GM18907 (cell line): ENCODE results near the gene RERE.

Source experiments
- ATAC-seq: cut with Tn5 transposase; IDR thresholded peaks from one replicate; pipeline ENCODE4 v1.9.1; 2021; ENCODE audit warnings: mild to moderate bottlenecking, moderate library complexity; ENCODE audit not compliant: unreplicated experiment

Gene RERE

DNA sequence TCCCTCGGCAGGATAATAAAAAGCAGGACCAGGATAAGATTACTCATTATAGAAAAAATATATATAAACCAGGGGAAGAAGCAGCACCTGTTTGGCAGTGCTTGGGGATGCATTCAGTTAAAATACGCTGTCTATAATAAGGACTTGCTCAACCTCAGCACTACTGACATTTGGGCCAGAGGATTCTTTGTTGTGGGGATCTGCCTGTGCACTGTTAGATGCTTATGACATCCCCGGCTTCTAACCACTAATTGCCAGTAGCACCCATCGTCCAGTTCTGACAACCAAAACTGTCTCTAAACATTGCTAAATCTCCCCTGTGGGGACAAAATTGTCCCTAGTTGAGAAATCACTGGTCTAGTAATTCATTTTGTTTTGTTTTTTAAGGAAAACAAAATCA lies 257.4 kb downstream of the RERE start:
- no peak for ATAC-seq

DNA sequence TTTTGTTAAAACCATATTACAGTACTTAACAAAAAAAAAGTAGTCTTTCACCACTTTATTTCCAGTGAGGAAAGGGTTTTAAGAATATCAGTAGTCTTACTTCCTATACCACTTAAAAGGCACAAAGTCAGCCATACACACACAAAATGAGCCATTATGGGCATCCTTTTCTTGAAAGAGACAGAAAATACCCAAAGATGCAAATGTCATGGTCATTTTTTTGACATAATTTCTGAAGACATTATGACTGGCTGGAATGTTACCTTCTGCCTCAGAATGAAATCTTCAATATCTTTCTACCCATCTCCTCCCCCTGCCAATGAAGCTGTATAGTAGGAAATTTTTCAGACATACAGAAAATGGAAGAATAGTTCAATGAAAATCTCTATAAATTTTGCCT lies 261.9 kb downstream of the RERE start:
- ATAC-seq: no peak

- no peak for ATAC-seq
These were observed 262.4 kb downstream of the RERE start for GRCh38 chr1:8554956-8555534.

DNA sequence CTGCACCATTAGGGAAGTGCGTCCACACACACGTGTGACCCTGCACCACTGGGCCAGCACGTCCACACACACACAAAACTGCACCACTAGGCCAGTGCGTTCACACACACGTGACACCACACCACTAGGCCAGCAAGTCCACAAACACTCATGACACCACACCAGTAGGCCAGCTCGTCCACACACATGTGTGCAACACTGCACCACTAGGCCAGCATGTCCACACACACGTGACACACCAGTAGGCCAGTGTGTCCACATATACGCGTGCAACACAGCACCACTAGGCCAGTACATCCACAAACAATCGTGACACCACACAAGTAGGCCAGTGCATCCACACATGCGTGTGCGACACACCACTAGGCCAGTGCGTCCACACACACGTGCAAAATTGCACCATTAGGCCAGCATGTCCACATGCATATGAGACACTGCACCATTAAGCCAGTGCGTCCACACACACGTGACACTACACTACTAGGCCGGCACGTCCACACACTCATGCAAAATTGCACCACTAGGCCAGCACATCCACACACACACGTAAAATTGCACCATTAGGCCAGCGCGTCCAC lies 264.5 kb downstream of the RERE start:
- no peak for ATAC-seq

DNA sequence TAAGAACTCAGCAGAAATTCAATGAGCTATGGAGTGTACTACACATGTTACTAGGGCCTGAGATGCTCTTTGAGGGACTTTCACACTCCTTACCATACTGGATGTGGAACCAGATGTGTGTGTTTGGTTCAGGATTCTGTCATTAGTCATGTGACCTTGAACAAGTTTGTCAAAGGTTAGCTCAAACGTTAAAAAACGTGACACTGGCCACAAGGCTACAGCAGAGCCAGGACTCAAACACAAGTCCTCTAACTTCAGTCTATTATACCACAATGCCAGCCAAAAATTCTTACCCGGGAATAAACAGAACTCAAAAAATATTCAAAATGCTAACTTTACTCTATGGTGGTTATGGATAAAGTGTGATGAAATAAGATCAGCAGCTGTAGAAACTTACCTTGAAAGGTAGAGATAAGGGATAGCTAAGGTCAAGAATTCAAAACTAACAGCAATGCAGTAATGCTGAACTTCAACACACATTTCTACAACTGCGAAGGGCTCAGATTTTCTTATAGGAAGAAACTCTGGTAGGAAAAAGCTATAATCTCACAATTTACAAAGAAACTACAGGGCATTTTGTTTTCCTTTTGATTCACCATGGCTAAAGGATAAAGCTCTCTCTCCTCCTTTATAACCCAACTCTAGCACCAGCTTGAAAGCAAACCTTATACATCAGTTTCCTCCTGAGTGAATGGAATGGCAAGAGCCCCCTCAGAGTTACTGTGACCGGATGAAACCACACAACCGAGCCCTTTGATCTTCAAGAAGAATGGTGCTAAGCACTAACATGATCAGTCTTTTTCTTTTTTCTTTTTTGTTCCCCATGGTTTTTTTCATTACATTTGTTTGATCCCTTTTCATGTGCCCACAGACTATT lies 265.6 kb downstream of the RERE start:
- no peak for ATAC-seq

DNA sequence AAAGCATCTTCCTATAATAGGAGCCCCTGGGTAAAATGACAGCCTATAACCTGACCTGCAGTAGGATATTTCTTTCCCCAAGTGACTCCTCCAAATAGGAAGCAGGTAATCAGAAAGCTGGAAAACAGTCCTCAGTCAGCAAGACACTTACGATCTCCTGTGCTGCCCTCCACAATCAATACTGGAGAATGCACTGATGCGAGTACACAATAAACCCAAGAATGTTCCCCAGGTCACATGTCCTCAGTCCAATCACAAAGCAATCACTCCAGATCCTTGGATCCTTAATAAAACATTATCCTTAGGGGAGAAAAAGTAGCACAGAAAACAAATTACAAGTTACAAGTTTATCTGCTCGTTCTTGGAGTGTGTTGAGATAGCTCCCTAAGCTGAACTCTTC lies 266.4 kb downstream of the RERE start:
- no peak for ATAC-seq

- ATAC-seq: no peak
These were observed 269.6 kb downstream of the RERE start for GRCh38 chr1:8547791-8548190.

DNA sequence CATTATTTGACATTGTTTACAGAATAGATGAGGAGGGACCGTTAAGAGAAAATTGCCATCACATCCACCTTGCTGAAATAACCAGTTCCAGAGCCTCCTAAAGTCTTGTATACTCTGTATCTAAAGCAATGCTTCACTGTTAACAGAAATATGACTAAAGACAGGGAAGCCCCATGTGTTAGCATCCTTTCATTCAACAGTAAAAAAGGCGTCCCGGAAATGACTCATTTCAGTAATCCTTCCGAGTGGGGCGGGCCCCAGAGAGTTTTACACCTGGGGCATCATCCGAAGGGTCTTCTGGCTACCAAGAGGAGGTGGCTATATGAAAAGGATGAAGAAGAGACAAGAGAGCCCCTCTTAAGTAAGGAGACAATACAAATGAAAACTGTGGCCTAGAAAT lies 272.4 kb downstream of the RERE start:
- no peak for ATAC-seq

- no peak for ATAC-seq
These were observed 272.8 kb downstream of the RERE start for GRCh38 chr1:8544644-8545043.

DNA sequence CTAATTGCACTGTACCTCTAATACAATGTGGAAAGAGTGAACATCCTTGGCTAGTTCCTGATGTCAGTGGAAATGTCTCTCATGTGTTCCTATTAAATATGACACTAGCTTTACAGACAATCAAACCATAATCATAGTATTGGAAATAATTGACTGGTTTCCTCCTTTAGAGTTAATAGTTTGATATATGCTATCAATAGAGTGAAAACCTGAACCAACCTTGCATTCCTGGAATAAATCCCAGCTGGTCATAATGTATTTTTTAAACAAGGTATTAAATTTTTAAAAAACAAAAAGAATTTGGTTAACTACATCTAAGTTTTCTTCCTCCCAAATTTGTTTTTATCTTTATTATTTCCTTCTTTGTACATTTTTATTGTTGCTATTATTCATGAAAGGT lies 273.5 kb downstream of the RERE start:
- no peak for ATAC-seq

DNA sequence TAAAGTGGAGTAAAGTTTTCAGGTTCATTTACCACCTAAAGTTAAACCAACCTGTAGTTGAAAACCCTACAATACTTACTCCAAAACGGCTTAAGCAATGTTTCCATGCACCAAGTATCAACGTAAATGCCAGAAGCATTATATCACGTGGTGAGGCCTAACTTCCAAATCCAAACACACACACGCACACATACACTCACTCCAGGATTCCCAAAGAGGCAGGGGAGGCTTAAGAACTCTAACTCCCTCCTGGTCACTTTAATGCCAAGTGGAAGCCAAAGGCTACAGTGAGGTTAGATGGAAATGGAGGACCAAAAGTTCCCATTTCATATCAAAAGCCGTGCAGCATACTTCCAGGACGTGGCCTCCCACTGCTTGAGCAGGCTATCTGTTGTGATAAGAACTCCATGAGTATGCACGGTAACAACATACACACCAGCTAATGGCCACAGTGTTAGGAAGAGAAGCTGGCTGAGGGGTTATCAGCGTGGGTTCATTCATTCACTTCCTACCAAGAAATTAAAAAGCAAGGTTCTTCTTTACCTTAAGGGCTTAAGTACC lies 275.4 kb downstream of the RERE start:
- no peak for ATAC-seq

GRCh38 chr1:8540971-8541370 lies 276.5 kb downstream of the RERE start:
- no peak for ATAC-seq

- ATAC-seq: no peak
These were observed 277.0 kb downstream of the RERE start for GRCh38 chr1:8540261-8540941.

- no peak for ATAC-seq
These were observed 277.8 kb downstream of the RERE start for GRCh38 chr1:8539683-8540082.

DNA sequence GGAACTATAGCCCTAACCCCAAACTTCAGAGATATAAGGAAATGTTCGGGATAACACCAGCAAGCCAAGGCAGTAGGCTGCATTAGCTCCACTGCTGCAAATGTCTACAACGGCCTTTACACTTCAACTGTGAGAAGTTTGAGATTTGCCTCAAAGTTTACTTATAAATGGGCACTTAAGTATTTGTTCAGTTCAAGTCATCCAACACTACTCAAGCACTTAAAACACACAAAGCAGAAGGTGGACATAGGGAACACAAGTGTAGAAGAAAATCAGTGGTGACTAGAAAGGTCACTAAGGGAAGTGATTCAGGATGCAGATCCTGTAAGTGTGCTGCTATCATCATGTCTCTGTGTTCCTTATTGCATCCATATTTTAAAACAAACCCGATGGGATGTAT lies 278.9 kb downstream of the RERE start:
- ATAC-seq: no peak

- no peak for ATAC-seq
These were observed 279.4 kb downstream of the RERE start for GRCh38 chr1:8537991-8538390.

- no peak for ATAC-seq
These were observed 280.9 kb downstream of the RERE start for GRCh38 chr1:8536515-8536914.

DNA sequence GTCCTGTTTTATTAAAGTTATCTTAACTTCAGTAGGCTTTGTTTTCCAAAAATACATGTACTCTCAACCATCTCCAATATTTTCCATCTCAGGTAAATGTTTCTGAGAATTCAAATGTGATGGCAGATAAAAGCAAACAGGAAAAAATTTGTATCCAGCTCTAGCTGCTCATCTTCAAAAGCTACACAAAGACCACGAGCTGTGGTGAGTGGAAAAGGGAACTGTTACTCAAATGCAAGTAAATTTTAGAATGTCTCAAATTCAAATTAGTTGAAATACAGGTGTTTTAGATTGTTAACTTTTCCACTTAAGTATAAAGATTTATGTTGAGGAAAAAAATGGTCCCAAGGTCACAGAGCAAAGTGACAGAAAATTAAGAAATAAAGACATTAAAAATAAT lies 283.5 kb downstream of the RERE start:
- ATAC-seq: no peak

DNA sequence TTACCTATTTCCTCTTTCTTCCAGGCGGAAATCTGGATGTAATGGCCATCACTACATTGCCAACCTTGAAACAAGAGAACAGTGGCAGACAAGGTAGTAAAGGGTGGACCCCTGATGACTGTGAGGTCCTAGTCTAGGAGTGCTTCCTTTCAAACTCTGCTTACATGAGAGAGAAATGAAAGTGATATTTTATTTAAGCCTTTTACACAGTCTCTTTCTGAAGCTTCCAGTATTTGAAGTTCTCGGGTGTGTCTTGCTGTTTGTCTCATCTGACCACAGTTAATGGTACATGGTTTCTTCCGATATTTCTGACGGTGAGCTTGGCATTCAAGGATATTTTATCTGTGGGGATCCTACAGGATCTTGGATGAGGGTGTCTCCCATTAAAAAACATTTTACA lies 284.3 kb downstream of the RERE start:
- no peak for ATAC-seq

DNA sequence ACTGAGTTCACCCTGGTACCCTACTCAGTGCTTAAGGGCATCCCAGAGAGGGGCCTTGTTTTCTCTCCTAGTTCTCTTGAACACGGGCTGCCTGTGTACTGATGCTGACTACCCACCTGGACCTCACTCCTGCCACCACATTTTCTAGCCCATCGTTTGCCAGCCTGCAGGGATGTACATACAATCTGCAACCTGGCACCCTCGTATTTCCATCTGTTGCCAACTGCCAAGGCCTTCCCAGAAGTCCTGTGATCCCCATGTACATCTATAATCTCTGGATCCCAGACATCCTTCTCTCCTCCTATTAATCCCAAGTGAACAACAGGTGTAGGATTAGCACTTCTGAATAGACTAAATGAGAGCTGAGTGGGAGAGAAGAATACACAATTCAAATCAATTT lies 287.5 kb downstream of the RERE start:
- ATAC-seq: no peak

DNA sequence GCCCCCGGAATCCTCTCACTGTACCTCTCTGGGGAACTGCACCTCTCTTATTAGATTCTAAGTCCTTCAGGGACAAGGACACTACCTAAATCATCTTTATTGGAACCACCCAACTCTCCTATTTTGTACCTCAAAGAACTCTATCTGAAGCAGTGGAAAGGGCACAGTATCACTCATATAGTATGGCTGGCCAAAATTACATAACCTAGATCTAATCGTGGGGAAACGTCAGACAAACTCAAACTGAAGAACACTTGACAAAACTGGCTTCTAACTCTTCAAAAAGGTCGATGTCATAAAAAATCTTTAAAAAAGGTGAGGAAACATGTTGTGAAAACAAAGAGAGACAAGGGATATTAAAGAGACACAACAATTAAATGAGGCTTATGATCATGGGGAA lies 289.5 kb downstream of the RERE start:
- ATAC-seq: no peak
